Measurements from ENCODE around the gene ST14. TPM values are rescaled to one million over a fixed set of nuclear protein-coding genes. Genes with fewer than 3 reads are reported as not detected.

The ST14 gene
- total RNA-seq, 1 experiment from 2014 or later = 298 TPM

GRCh38 chr11:130212431-130212961, 52.9 kb downstream of the ST14 start:
- Histone ChIP-seq H3K4me1 (0 out of 2 replicates have a peak, but pooled peaks cover 9% of the 10 kb centered on the region), H3K27me3 (replicated peaks; ENCODE audit: control insufficient read depth, insufficient read depth, low read length) (no peaks in the 10 kb centered on the region), H3K9me3 (no peaks in the 10 kb centered on the region), H3K4me3 (ENCODE audit: low read depth, low read length) (no peak overlapping the region), H3K36me3 (ENCODE audit: control insufficient read depth, insufficient read depth, low read length) (no peaks in the 10 kb centered on the region)
- CTCF ChIA-PET = interaction anchor here (0.6 to 1.8 kb wide), 19 partner anchors 9 to 331 kb away, joined by 3 to 19 read pairs (median 3); no protein-coding TSS in a partner anchor
- Mint-ChIP-seq H3K27me3 (ENCODE audit: insufficient read depth, unreplicated experiment) (no peaks in the 10 kb centered on the region), H3K4me3 (ENCODE audit: unreplicated experiment) (no peak overlapping the region), H3K9me3 (ENCODE audit: unreplicated experiment) (no peaks in the 10 kb centered on the region), H3K27ac (ENCODE audit: unreplicated experiment) (no peak overlapping the region), H3K36me3 (ENCODE audit: insufficient read depth, unreplicated experiment) (peaks cover 81% of the 10 kb centered on the region), H3K4me1 (ENCODE audit: low read depth, unreplicated experiment) (peaks cover 9% of the 10 kb centered on the region)
- POLR2A ChIA-PET = no interaction called here
- TF ChIP-seq CTCF (IDR thresholded peaks at IDR 0.05; ENCODE audit: insufficient read depth in 1 of 2, low read depth in 1 of 2, low read length in 1 of 2, severe bottlenecking in 1 of 2, unreplicated experiment in 1 of 2) = no peak
- BruUV-seq (replicated peaks) = no TSS peak
- DNase-seq = peak; percentile 30 to 36
- intact Hi-C loops (cut with micrococcal nuclease; ENCODE audit: unreplicated experiment) = loop anchor here (2.0 to 10.0 kb wide), 2 partner anchors 106 to 652 kb away; no protein-coding TSS in a partner anchor

GRCh38 chr11:130213143-130213978, 53.8 kb downstream of the ST14 start:
- 0 out of 2 replicates have a peak, but pooled peaks cover 9% of the 10 kb centered on the region for H3K4me1 ChIP-seq
- Mint-ChIP-seq H3K27me3 (ENCODE audit: insufficient read depth, unreplicated experiment) (no peaks in the 10 kb centered on the region), H3K9me3 (ENCODE audit: unreplicated experiment) (no peaks in the 10 kb centered on the region), H3K4me1 (ENCODE audit: low read depth, unreplicated experiment) (peaks cover 9% of the 10 kb centered on the region), H3K36me3 (ENCODE audit: insufficient read depth, unreplicated experiment) (peaks cover 77% of the 10 kb centered on the region), H3K27ac (ENCODE audit: unreplicated experiment) (no peak overlapping the region), H3K4me3 (ENCODE audit: unreplicated experiment) (no peak overlapping the region)
- H3K36me3 ChIP-seq (ENCODE audit: control insufficient read depth, insufficient read depth, low read length) = no peaks in the 10 kb centered on the region
- peak; percentile 70 to 83 for DNase-seq
- intact Hi-C loops (cut with micrococcal nuclease; ENCODE audit: unreplicated experiment) = loop anchor here (1.0 to 10.0 kb wide), 6 partner anchors 105 to 651 kb away; no protein-coding TSS in a partner anchor
- no peak overlapping the region for H3K4me3 ChIP-seq (ENCODE audit: low read depth, low read length)
- peak; percentile 98 to 99 for TF ChIP-seq CTCF (IDR thresholded peaks at IDR 0.05; ENCODE audit: insufficient read depth in 1 of 2, low read depth in 1 of 2, low read length in 1 of 2, severe bottlenecking in 1 of 2, unreplicated experiment in 1 of 2)
- no peaks in the 10 kb centered on the region for H3K9me3 ChIP-seq
- BruUV-seq (replicated peaks) = no TSS peak
- CTCF ChIA-PET = interaction anchor here (0.6 to 1.8 kb wide), 18 partner anchors 8 to 290 kb away, joined by 3 to 19 read pairs (median 4); no protein-coding TSS in a partner anchor
- H3K27me3 ChIP-seq (replicated peaks; ENCODE audit: control insufficient read depth, insufficient read depth, low read length) = no peaks in the 10 kb centered on the region
- POLR2A ChIA-PET = no interaction called here

GRCh38 chr11:130213979-130214281, 54.3 kb downstream of the ST14 start:
- peaks cover 72% of the 10 kb centered on the region for H3K36me3 Mint-ChIP-seq (ENCODE audit: insufficient read depth, unreplicated experiment)
- POLR2A ChIA-PET = no interaction called here
- Histone ChIP-seq H3K36me3 (ENCODE audit: control insufficient read depth, insufficient read depth, low read length) (no peaks in the 10 kb centered on the region), H3K9me3 (no peaks in the 10 kb centered on the region), H3K4me1 (0 out of 2 replicates have a peak, but pooled peaks cover 9% of the 10 kb centered on the region), H3K27me3 (replicated peaks; ENCODE audit: control insufficient read depth, insufficient read depth, low read length) (no peaks in the 10 kb centered on the region), H3K4me3 (ENCODE audit: low read depth, low read length) (no peak overlapping the region)
- no peak overlapping the region for H3K4me3 Mint-ChIP-seq (ENCODE audit: unreplicated experiment)
- intact Hi-C loops (cut with micrococcal nuclease; ENCODE audit: unreplicated experiment) = loop anchor here (1.0 to 10.0 kb wide), 6 partner anchors 105 to 651 kb away; no protein-coding TSS in a partner anchor
- CTCF ChIA-PET = no interaction called here
- BruUV-seq (replicated peaks) = no TSS peak
- no peak overlapping the region for H3K27ac Mint-ChIP-seq (ENCODE audit: unreplicated experiment)
- H3K27me3 Mint-ChIP-seq (ENCODE audit: insufficient read depth, unreplicated experiment) = no peaks in the 10 kb centered on the region
- no peak for TF ChIP-seq CTCF (IDR thresholded peaks at IDR 0.05; ENCODE audit: insufficient read depth in 1 of 2, low read depth in 1 of 2, low read length in 1 of 2, severe bottlenecking in 1 of 2, unreplicated experiment in 1 of 2)
- H3K4me1 Mint-ChIP-seq (ENCODE audit: low read depth, unreplicated experiment) = peaks cover 9% of the 10 kb centered on the region
- peak in 1 of 2 experiments; percentile 17 for DNase-seq
- no peaks in the 10 kb centered on the region for H3K9me3 Mint-ChIP-seq (ENCODE audit: unreplicated experiment)

All from Caco-2 (cell line).